MCF 10A (cell line): ENCODE results near the gene IGF2BP3. TPM values are rescaled to one million over a fixed set of nuclear protein-coding genes. Genes with fewer than 3 reads are reported as not detected.

Source experiments
- BruUV-seq: library from RNA; stranded (reverse); fragments of 400-500 nt; replicated peaks from 2 replicates; lab custom pipeline; 2021; lab: Mats Ljungman, UMichigan
- CTCF ChIA-PET: fragments of 300-600 bp; sonication (Branson Sonifier 250); formaldehyde crosslinking; extraction: SDS; loops from one replicate; lab custom pipeline; 2021; ENCODE audit warnings: antibody characterized with exemption, inconsistent platforms; lab: Yijun Ruan, JAX
- POLR2A ChIA-PET: fragments of 300-600, 350-650 bp; sonication (Branson Sonifier 250); formaldehyde crosslinking; extraction: SDS; loops from one replicate; lab custom pipeline; 2020; ENCODE audit warnings: antibody characterized with exemption, inconsistent platforms; lab: Yijun Ruan, JAX
- DNase-seq: peaks from one replicate; pipeline ENCODE4 v3.0.0-alpha.2; 2018; ENCODE audit not compliant: unreplicated experiment
- H3K27ac Mint-ChIP-seq: one replicate; pipeline ENCODE4 v1.8.0; 2022; ENCODE audit warnings: mild to moderate bottlenecking, low read depth, mixed read lengths; ENCODE audit not compliant: unreplicated experiment
- H3K27me3 Mint-ChIP-seq: one replicate; pipeline ENCODE4 v1.8.0; 2022; ENCODE audit warnings: mixed read lengths; ENCODE audit not compliant: insufficient read depth, unreplicated experiment
- H3K36me3 Mint-ChIP-seq: one replicate; pipeline ENCODE4 v1.8.0; 2022; ENCODE audit warnings: mild to moderate bottlenecking, moderate library complexity, mixed read lengths; ENCODE audit not compliant: insufficient read depth, unreplicated experiment
- H3K4me1 Mint-ChIP-seq: one replicate; pipeline ENCODE4 v1.8.0; 2022; ENCODE audit warnings: mixed read lengths; ENCODE audit not compliant: insufficient read depth, unreplicated experiment
- H3K4me3 Mint-ChIP-seq: one replicate; pipeline ENCODE4 v1.8.0; 2022; ENCODE audit warnings: mild to moderate bottlenecking, moderate library complexity, mixed read lengths; ENCODE audit not compliant: unreplicated experiment
- H3K9me3 Mint-ChIP-seq: one replicate; pipeline ENCODE4 v1.8.0; 2022; ENCODE audit warnings: mixed read lengths; ENCODE audit not compliant: unreplicated experiment
- CTCF ChIP-seq: fragments of 200-600 bp; IDR thresholded peaks from one replicate; pipeline ENCODE4 v1.8.0; 2022; ENCODE audit warnings: antibody characterized with exemption, mild to moderate bottlenecking; ENCODE audit not compliant: unreplicated experiment
- intact Hi-C: fragments of 100-400 bp; cut with micrococcal nuclease; formaldehyde crosslinking; loops from 2 replicates; pipeline ENCODE4 v1.14.1; 2022
- total RNA-seq: library from RNA; stranded (reverse); gene quantifications from 2 replicates; pipeline ENCODE4 v1.2.3, GENCODE V29; 2022

The IGF2BP3 gene
- total RNA-seq, 1 experiment from 2014 or later: 29.8 TPM

- Mint-ChIP-seq H3K4me3 (no peak overlapping the region), H3K9me3 (no peaks in the 10 kb centered on the region), H3K27me3 (peaks cover 21% of the 10 kb centered on the region), H3K27ac (no peak overlapping the region), H3K36me3 (no peaks in the 10 kb centered on the region), H3K4me1 (no peaks in the 10 kb centered on the region)
- TF ChIP-seq CTCF: no peak
- intact Hi-C loops: no loop called here
- no peak for DNase-seq
- ChIA-PET POLR2A (interaction anchor here (0.6 kb wide), 2 partner anchors 10 to 1626 kb away, joined by 3 read pairs; no protein-coding TSS in a partner anchor), CTCF (interaction anchor here (1.0 kb wide), 1 partner anchor 59 kb away, joined by 4 read pairs; no protein-coding TSS in a partner anchor)
- BruUV-seq: no TSS peak
These were observed 15.9 kb upstream of the IGF2BP3 start for GRCh38 chr7:23486002-23486773.

DNA sequence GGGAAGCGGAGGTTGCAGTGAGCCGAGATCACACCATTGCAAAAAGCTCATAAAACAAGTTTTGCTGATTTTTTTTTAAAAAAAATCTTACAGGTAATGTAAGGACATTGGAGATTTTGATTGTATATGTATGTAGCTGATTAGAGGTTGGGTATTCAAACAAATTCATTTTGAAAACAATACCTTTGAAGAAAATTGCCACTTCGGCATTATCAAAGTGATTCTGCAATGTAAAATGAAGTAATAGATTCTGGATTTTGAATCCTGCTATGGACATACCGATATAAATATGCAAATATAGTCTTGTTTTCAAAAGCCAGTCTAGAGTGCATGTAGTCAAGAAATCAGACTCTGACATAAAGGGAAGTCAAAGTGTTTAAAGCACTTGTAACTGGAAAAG lies 12.4 kb upstream of the IGF2BP3 start:
- H3K27ac Mint-ChIP-seq: no peak overlapping the region
- DNase-seq: no peak
- intact Hi-C loops: no loop called here
- POLR2A ChIA-PET: interaction anchor here (0.7 to 1.1 kb wide), 2 partner anchors 10 to 1256 kb away, joined by 3 read pairs; no protein-coding TSS in a partner anchor
- peaks cover 53% of the 10 kb centered on the region for H3K27me3 Mint-ChIP-seq
- no TSS peak for BruUV-seq
- no peaks in the 10 kb centered on the region for H3K36me3 Mint-ChIP-seq
- no peak overlapping the region for H3K4me3 Mint-ChIP-seq
- TF ChIP-seq CTCF: no peak
- H3K9me3 Mint-ChIP-seq: no peaks in the 10 kb centered on the region
- CTCF ChIA-PET: interaction anchor here (0.6 kb wide), 2 partner anchors 201 to 226 kb away, joined by 3 read pairs; no protein-coding TSS in a partner anchor
- H3K4me1 Mint-ChIP-seq: no peaks in the 10 kb centered on the region

DNA sequence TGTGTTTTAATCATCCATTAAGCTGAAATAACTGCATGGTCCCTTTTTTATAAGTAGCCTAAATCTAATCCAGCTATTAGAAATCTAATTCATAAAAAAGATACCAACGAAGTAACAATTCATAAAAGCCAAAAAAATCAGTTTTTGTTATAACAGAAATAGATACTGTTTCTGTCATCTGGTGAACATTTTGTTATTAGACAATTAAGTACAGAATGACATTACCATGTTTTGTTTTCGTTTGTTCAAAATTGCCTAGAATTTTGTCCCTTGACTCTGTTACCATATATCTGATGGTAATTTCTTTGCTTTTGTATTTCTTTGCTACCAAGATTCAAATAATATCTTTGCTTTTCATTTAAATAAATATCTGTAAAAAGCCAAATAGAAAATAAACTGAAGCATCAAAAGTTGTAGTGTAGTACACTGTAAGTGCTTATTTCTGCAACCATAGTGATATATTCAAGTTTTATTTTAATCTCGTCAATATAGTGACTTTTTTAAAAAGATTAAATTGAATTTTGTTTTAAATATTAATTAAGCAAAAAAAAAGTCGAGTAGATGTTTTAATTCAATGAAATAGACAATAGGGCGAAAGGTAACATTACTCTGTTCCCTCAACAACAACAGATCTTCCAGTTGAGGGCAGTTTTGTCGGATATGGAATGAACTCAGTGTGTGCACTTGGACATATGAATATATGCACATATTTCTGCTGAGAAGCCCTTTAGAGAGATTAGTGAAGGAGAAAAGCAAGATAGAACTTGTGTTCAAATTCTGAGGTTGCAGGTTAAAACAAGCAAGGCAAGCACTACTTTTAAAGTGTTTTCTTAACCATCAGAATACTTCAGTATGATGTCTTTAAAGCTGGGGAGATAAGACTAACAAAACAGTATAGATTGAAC lies 7.9 kb upstream of the IGF2BP3 start:
- ChIA-PET POLR2A (no interaction called here), CTCF (interaction anchor here (0.9 to 1.0 kb wide), 2 partner anchors 9 to 686 kb away, joined by 3 read pairs; no protein-coding TSS in a partner anchor)
- Mint-ChIP-seq H3K4me1 (no peaks in the 10 kb centered on the region), H3K36me3 (no peaks in the 10 kb centered on the region), H3K27me3 (peaks cover 94% of the 10 kb centered on the region), H3K9me3 (no peaks in the 10 kb centered on the region), H3K27ac (no peak overlapping the region), H3K4me3 (no peak overlapping the region)
- intact Hi-C loops: no loop called here
- no peak for DNase-seq
- TF ChIP-seq CTCF: no peak
- no TSS peak for BruUV-seq

DNA sequence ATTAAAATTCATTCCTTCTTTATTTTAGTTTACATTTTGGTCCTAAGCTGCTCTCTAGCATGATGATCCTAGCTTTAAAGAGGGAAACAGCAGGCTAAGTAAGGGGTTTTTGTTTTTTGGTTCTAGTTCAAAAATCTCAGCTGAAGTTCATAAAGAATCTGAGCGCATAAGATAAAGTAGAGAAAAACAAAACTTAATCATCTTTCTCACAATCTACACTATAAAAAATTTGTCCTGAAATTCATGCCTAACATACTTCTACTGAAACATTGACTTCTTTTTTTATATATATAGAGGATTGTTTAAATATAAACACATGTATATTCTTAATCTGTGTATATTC lies 6.8 kb upstream of the IGF2BP3 start:
- Mint-ChIP-seq H3K27me3 (peaks cover 90% of the 10 kb centered on the region), H3K36me3 (no peaks in the 10 kb centered on the region), H3K4me3 (no peak overlapping the region), H3K9me3 (no peaks in the 10 kb centered on the region), H3K4me1 (no peaks in the 10 kb centered on the region), H3K27ac (no peak overlapping the region)
- no peak for DNase-seq
- intact Hi-C loops: no loop called here
- ChIA-PET POLR2A (no interaction called here), CTCF (no interaction called here)
- TF ChIP-seq CTCF: no peak
- no TSS peak for BruUV-seq
